Measurements from ENCODE around the gene CDYL. TPM values are rescaled to one million over a fixed set of nuclear protein-coding genes. Genes with fewer than 3 reads are reported as not detected.

Gene CDYL
- polyA plus RNA-seq, 3 donors, result 2.9 to 21.2 (median 4.2) TPM

DNA sequence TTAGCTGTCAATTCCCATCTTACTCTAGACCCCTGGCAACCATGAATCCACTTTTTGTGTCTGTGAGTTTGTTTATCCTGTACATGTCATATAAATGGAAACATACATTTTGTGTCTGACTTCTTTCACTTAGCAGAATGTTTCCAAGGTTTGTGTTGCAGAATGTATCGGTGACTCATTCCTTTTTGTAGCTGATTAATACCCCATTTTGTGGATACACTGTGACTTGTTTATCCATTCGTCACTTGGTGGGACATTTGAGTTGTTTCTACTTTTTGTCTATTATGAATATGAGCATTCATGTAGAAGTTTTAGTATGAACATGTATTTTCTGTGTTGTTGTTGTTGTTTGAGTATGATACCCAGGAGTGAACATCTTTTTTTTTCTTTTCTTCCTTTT is 21.4 kb downstream of the CDYL start:
- Histone ChIP-seq H3K4me3 (replicated peaks in 1 of 3; ENCODE audit: low read depth in 2 of 3, low read length in 3 of 3) (no peak overlapping the region), H3K36me3 (replicated peaks in 1 of 2; ENCODE audit: control insufficient read depth in 1 of 2, insufficient read depth in 2 of 2, low read length in 2 of 2) (no peaks in the 10 kb centered on the region), H3K79me2 (ENCODE audit: insufficient read depth, low read length) (peaks cover 100% of the 10 kb centered on the region), H3K9ac (ENCODE audit: insufficient read depth, low read length, poor library complexity, severe bottlenecking) (no peak overlapping the region), H3K4me1 (ENCODE audit: control insufficient read depth in 1 of 2, insufficient read depth in 2 of 2, low read length in 2 of 2) (peaks cover 0 to 7% of the 10 kb centered on the region in 2 donors), H4K20me1 (ENCODE audit: insufficient read depth, low read length) (peaks cover 100% of the 10 kb centered on the region), H3K27ac (ENCODE audit: low read depth in 1 of 2, low read length in 2 of 2) (no peak overlapping the region), H3K4me2 (replicated peaks; ENCODE audit: extremely low read depth, low read length, poor library complexity, severe bottlenecking) (no peak overlapping the region), H2AFZ (ENCODE audit: insufficient read depth, low read depth, low read length, poor library complexity, severe bottlenecking) (no peak overlapping the region), H3K9me3 (replicated peaks in 1 of 2; ENCODE audit: control insufficient read depth in 1 of 2, insufficient read depth in 1 of 2, low read length in 2 of 2) (peaks cover 3 to 6% of the 10 kb centered on the region in 2 donors), H3K27me3 (ENCODE audit: control insufficient read depth in 2 of 2, insufficient read depth in 2 of 2, low read length in 2 of 2) (no peaks in the 10 kb centered on the region)
- H3K4me3 Mint-ChIP-seq, result no peak overlapping the region
- H3K4me1 Mint-ChIP-seq, result peaks cover 30% of the 10 kb centered on the region
- WGBS (ENCODE audit: insufficient coverage), result 100% methylated on average over 1 of the region's 2 CpGs
- DNase-seq, result no peak
- H3K27me3 Mint-ChIP-seq (ENCODE audit: low read depth in 3 of 3), result no peaks in the 10 kb centered on the region
- peaks cover 0 to 6% of the 10 kb centered on the region in 2 donors for H3K36me3 Mint-ChIP-seq
- peaks cover 0 to 8% (median 7%) of the 10 kb centered on the region in 7 donors for H3K9me3 Mint-ChIP-seq
- TF ChIP-seq, protein P1, sequence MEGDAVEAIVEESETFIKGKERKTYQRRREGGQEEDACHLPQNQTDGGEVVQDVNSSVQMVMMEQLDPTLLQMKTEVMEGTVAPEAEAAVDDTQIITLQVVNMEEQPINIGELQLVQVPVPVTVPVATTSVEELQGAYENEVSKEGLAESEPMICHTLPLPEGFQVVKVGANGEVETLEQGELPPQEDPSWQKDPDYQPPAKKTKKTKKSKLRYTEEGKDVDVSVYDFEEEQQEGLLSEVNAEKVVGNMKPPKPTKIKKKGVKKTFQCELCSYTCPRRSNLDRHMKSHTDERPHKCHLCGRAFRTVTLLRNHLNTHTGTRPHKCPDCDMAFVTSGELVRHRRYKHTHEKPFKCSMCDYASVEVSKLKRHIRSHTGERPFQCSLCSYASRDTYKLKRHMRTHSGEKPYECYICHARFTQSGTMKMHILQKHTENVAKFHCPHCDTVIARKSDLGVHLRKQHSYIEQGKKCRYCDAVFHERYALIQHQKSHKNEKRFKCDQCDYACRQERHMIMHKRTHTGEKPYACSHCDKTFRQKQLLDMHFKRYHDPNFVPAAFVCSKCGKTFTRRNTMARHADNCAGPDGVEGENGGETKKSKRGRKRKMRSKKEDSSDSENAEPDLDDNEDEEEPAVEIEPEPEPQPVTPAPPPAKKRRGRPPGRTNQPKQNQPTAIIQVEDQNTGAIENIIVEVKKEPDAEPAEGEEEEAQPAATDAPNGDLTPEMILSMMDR (IDR thresholded peaks at IDR 0.05), result no peak
- intact Hi-C loops (cut with micrococcal nuclease), result no loop called here
- H3K27ac Mint-ChIP-seq, result no peak overlapping the region

DNA sequence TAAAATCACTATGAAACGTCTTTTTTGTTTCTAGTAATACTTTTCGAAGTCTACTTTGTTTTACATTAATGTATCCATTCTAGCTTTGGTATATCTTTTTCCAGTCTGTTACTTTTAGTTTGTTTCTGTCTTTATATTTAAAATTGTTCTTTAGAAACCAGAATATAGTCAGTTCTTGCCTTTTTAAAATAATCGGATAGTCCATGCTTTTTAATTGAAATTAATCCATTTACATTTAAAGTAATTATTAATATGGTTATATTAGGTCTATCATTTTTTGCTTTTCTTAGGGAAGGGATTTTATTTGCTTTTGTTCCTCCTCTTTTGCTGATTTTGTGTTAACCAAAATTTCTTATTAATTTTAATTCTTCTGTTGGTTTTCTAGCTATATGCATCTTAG is 23.7 kb downstream of the CDYL start:
- Histone ChIP-seq H3K79me2 (ENCODE audit: insufficient read depth, low read length) (peaks cover 100% of the 10 kb centered on the region), H3K36me3 (replicated peaks in 1 of 2; ENCODE audit: control insufficient read depth in 1 of 2, insufficient read depth in 2 of 2, low read length in 2 of 2) (no peaks in the 10 kb centered on the region), H3K9ac (ENCODE audit: insufficient read depth, low read length, poor library complexity, severe bottlenecking) (no peak overlapping the region), H4K20me1 (ENCODE audit: insufficient read depth, low read length) (peaks cover 99% of the 10 kb centered on the region), H3K4me2 (replicated peaks; ENCODE audit: extremely low read depth, low read length, poor library complexity, severe bottlenecking) (no peak overlapping the region), H3K27me3 (ENCODE audit: control insufficient read depth in 2 of 2, insufficient read depth in 2 of 2, low read length in 2 of 2) (no peaks in the 10 kb centered on the region), H2AFZ (ENCODE audit: insufficient read depth, low read depth, low read length, poor library complexity, severe bottlenecking) (no peak overlapping the region), H3K9me3 (replicated peaks in 1 of 2; ENCODE audit: control insufficient read depth in 1 of 2, insufficient read depth in 1 of 2, low read length in 2 of 2) (peaks cover 3 to 6% of the 10 kb centered on the region in 2 donors), H3K4me3 (replicated peaks in 1 of 3; ENCODE audit: low read depth in 2 of 3, low read length in 3 of 3) (no peak overlapping the region), H3K27ac (ENCODE audit: low read depth in 1 of 2, low read length in 2 of 2) (no peak overlapping the region), H3K4me1 (ENCODE audit: control insufficient read depth in 1 of 2, insufficient read depth in 2 of 2, low read length in 2 of 2) (peaks cover 7 to 8% of the 10 kb centered on the region in 2 donors)
- Mint-ChIP-seq H3K9me3 (peaks cover 0 to 8% (median 7%) of the 10 kb centered on the region in 7 donors), H3K27ac (no peak overlapping the region), H3K4me1 (peaks cover 44% of the 10 kb centered on the region), H3K4me3 (no peak overlapping the region), H3K36me3 (peaks cover 0 to 6% of the 10 kb centered on the region in 2 donors), H3K27me3 (ENCODE audit: low read depth in 3 of 3) (no peaks in the 10 kb centered on the region)
- DNase-seq, result no peak
- intact Hi-C loops (cut with micrococcal nuclease), result no loop called here
- WGBS (ENCODE audit: insufficient coverage), result no CpG with 5 or more reads among the region's 3 CpGs
- TF ChIP-seq, protein P1 (IDR thresholded peaks at IDR 0.05), result no peak
